HG02759 (cell line): ENCODE data around the gene EFHC2.

Experiments
- ATAC-seq: cut with Tn5 transposase; IDR thresholded peaks from one replicate; pipeline ENCODE4 v1.9.1; 2021; ENCODE audit warnings: mild to moderate bottlenecking, moderate library complexity; ENCODE audit not compliant: unreplicated experiment

Gene EFHC2

GRCh38 chrX:44157858-44158257, 185.6 kb downstream of the EFHC2 start:
- ATAC-seq: no peak

DNA sequence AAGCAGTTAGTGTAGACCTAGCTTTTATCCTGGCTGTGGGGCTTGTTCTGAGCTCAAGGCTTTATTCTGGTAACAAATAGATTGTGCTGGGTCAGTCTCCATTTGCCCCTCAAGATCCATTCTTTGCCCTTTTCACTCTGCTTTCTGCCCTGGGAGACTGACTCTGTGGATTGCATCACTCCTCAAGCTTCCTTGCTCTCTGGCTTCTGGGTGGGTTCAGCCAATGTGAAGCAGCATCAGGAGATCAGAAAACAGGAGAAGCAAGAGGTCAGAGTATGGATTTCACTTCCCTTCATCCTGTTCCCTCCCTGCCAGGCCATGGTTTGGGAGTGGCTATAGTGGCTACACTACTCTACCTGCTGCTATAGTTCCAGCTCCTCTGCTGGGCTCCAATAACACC, 186.2 kb downstream of the EFHC2 start:
- no peak for ATAC-seq

DNA sequence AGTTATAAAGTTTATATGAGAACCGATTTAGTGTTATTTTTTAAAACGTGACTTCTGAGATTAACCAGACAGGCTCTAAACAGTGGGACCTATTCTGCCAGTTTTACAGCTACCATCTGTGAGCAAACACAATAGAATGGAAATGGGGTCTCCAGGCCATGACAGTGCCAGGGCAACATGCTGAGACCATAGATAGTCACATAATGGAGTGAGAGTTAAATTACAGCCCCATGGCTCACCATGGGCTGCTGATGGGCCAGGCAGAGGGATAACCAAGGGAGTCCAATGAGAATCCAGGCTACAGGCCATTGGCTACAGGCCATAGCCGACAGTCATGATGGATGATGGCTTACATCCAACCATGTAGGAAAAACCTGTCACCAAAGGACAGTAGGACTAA, 186.7 kb downstream of the EFHC2 start:
- ATAC-seq: no peak

- ATAC-seq: no peak
Observed at GRCh38 chrX:44155126-44155525, 188.3 kb downstream of the EFHC2 start.

DNA sequence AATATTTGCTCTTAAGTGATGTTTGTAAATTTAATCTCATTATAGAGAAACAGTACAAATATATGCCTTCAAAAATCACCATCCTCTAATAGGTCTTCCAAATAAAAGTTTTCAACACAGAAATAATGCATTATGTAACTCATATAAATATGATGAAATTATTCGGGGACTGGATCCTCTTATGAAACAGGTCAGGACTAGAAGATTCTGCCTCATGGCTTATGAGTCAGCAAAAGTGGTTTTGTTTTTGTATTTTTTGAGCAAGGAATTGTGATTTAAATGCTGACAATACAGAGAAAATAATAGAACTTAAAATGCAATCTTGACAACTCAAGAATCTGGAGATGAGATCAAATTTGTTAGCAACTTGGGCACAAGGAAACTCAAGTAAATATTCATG, 190.6 kb downstream of the EFHC2 start:
- no peak for ATAC-seq

DNA sequence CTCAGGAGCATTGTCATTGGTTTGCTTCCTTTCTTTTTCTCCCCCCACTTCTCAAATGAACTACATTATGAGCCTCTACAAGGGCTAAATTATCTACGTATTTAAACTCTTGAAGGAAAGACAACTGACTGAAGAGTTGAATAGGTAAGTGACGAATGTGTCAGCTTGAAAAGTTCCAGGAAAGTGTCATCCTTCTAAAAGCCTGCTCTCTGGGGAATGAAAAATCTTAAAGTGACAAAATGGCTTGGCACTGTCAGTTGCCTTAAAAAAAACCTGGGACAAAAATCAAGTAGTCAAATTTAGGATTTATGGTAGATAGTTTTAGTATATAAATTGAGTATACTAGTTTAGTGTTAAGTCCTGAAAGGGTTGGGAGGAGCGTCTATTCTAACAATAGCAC, 196.3 kb downstream of the EFHC2 start:
- no peak for ATAC-seq

DNA sequence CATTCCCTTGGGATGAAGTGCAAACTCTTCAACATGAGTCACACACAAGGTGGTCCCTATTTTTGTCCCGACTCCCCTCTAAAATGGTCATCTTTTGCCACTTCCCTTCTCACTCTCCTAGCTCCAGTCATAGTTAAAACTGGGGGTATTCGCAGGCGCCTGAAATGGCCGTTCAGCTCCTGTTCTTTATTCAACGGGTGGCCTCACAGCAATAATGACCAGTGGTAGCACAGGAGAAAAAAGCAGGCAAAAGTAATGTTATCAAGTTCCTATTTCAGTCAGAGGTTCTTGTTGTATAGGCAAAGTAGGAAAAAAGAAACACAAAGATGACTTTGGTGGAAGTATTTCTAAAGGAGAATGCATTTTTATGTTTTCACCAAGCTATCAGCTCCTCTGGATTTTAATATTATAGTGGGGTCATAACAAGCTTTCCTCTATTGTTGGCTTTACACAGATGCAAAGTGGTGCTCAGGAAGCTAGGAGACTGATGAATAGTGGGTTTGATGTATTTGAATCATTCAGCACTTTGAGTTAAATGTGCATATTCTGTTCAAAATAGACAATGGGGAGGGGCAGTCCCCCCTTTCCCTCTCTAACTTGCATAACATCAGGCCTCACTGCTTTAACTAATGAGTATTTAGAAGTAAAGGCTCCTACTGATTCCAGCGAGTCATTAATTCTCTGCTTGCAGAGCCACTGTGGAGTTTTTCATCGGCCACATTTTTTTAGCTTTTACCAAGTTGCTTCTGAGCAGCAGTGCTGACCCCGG, 199.1 kb downstream of the EFHC2 start:
- no peak for ATAC-seq

GRCh38 chrX:44143061-44143602, 200.3 kb downstream of the EFHC2 start:
- ATAC-seq: no peak

DNA sequence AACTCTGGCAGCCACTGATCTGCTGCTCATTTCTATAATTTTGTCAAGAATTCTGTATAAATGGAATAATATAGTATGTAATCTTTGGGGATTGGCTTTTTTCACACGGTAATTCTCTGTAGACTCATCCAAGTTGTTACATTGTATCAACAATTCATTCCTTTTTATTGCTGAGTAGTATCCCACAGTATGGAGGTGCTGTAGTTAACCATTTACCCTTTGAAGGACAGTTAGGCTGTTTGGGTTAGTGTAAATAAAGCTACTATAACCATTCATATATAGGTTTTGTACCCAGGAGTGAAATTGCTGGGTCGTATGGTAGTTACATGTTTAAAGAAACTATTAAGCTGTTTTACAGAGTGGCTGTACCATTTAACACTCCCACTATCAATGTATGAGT, 213.3 kb downstream of the EFHC2 start:
- ATAC-seq: no peak

DNA sequence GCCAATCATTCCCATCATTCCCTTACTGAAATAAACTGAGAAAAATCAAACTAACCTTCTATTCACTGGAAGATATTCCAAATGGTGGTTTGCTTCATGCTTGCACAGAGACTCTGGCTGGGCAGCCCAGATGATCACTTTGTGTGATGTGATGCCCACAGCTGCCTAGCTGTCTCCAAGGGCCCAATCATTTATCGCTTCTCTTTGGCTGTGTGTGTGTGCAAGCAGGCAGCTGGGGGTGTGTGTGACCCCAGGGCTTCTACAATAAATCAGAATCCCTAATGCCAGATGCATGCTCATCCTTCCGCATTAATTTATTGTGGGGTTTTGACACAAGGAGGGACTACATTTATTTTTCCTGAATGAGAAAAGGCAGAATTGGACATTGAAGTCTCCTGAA, 230.1 kb downstream of the EFHC2 start:
- no peak for ATAC-seq

GRCh38 chrX:44106864-44107263, 236.6 kb downstream of the EFHC2 start:
- ATAC-seq: no peak

DNA sequence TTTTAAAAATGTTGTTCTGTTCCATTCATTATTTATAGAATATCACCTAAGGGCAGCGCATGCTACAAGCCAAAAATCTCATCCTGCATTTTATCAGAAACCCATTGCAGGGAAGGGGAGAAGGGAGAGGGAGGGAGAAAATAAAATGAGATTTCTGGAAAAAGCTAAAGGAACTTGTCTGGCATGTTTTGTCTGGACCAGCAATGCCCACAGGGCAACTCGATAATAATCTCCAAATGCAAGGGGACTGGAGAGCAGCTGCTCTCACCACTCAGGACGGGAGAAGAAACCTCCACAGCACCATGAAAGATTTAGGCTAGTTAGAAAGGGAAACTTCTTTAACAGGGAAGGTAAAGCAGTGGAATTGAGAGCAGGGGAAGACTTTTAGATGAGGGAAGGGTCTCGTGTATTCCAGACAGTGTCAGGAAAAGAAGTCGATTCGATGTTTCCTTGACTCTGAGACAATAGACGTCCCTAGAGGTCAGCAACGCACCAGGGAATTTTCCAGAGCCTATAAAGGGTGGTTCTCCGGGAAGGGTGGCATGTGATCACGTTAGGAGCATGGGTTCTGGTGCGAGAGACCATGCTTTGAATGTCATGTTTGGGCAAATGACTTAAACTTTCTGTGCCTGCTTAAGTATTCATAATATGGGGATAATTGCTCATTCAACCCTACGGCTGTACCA, 238.1 kb downstream of the EFHC2 start:
- no peak for ATAC-seq

DNA sequence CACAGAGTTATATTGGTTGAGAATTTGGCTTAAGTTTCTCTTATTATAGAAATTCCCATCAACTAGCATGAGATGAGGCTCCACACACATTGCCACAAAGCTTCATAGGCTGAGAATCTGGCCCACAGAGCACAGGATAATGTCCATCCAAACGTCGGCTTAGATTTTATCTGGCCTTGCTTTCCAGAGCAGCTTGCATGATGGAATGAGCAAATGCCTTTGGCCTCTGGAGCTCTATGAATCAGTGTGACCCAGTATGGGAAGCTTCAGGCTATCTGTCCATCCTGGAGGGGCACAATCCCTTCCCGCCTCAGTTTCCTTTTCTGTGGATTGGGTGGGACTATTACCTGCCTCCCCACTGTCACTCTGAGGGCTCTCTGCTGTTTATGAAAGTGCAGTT, 238.8 kb downstream of the EFHC2 start:
- ATAC-seq: no peak

DNA sequence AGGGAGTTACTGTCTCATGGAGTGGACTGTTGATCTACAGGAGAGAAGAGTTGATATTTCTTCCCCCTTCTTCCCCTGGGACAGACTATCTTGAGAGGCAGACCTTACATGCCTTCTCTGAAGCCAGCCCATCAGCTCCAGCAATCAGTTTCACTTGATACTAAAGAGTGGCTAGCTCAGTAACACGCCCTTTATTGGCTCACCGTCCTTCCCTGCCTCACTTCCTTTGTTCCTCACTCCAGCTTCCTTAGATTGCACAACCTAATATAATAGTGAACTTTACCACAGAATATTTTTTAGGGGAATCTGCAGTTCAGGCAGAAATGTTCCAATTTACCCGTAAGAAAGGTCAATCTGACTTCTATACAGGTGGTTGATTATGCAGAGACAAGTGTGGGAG, 242.2 kb downstream of the EFHC2 start:
- no peak for ATAC-seq

DNA sequence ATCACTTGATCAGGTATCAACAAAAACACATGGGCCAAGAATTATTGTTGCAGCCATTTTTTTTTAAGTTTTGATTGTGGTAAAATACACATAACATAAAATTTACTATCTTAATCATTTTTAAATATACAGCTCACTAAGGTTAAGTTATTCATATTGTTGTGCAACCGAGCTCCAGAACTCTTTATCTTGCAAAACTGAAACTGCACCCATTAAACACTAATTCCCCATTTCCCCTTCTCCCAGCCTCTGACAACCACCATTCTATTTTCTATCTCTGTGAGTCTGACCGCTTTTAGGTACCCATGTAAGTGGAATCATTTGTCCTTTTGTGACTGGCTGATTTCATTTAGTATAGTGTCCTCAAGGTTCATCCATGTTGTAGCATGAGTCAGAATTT, 244.1 kb downstream of the EFHC2 start:
- ATAC-seq: no peak
